CD4-positive, alpha-beta T cell treated with Interferon gamma for 1 hour (primary cell): ENCODE data around the gene ACTR2.
"Not testable (repeated sequence)": the region's sequence is repeated elsewhere in the genome, so short reads cannot be mapped to it uniquely, and the experiment has no call there.

ENCODE experiments used
- DNase-seq: peaks from one replicate; pipeline ENCODE4 v3.0.0-alpha.2; 2020

Gene ACTR2

DNA sequence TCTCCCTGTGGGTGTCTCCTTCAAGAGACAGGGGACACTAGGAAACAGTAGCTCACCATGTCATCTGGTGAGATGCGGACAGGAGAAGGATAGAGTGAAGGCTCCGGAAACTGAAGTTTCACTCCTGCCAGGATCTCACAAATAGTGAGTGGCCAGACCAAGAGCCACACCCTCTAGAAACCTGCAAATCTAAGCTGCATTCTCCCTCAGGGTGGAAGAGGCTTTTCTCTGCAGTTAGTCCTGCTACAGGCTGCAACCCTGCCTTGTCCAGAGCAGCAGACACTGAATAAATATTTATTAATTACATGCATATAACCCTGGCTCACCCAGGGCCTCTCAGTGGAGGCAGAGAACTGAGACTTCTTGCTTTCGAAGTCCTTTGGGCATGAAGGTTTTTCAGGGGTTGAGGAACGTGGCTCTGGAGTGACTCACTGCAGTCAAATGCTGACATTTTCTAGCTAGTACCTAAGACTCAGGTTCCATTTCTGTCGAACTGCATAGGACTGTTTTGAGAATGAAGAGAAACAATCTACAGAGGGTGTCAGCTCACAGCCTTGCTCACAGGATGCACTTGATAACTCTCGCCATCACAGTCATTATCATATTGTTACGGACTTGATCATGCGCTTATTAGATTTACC lies 87.3 kb downstream of the ACTR2 start:
- DNase-seq: no peak

DNA sequence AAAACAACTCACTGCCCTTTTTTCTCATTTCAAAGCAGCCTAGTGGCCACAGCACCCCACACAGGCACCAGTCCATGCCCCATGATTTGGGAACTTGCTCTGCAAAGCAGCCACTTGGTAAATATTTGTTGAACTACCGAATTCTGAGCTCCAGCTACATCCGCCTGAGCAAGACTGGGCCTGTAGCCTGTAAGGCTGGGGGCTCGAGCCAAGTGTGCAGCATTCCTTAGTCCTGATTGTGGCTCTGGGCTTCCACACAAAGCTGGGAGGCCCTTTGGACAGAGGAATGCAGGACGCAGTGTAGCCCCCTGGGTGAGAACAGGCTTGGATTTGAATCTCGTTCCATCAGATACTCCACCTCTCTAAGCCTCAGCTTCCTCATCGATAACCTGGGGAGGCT lies 88.4 kb downstream of the ACTR2 start:
- DNase-seq: no peak

DNA sequence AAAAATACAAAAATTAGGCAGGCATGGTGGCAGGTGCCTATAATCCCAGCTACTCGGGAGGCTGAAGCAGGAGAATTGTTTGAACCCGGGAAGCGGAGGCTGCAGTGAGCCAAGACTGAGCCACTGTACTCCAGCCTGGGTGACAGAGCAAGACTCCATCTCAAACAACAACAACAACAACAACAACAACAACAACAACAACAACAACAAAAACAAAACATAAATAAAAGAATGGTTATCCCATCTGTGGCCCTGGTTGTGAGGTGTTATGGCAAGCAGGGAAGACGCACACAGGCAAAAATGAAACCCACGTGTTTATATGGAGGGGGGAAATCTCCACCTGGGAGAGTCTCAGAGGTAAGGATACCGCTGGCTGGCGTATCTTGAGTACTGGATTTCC lies 89.7 kb downstream of the ACTR2 start:
- not testable (repeated sequence) for DNase-seq

DNA sequence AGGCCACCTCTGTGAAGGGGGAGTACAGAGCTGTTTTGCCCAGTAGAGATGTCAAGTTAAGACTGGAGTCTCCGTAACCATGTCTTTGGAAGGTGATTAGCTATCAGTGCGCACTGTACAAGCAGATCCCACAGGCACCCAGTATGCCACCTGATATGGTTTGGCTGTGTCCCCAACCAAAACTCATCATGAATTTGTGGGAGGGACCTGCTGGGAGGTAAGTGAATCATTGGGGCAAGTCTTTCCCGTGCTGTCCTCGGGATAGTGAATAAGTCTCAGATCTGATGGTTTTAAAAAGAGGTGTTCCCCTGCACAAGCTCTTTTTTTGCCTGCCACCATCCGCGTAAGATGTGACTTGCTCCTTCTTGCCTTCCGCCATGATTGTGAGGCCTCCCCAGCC lies 90.2 kb downstream of the ACTR2 start:
- no peak for DNase-seq

DNA sequence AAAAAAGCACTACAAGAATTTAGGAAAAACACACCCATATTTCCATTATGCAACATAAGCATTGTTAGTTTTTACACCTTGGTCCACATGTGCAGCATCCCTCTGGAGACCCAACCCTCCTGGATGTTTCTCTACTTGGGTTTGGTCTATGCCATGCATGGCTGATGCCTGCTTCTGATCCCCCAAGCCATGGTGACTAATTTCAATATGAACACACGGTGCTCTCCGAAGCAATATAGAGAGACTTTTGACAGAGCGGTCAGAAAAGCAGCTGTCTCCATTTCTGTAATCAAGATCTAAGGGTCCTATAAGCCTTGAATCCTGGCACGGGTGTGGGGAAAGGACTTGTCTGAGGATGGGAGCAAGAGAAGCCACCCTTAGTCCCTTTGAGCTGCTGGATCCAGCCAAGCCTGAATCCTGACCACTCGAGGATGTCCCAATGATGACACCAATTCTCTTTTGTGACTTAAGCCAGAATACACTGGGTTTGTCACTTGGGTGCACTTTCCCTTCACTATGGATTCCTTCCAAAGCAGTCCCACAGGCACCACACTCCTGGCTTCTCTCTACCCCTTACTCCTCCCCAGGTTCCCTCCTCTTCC lies 91.5 kb downstream of the ACTR2 start:
- no peak for DNase-seq

DNA sequence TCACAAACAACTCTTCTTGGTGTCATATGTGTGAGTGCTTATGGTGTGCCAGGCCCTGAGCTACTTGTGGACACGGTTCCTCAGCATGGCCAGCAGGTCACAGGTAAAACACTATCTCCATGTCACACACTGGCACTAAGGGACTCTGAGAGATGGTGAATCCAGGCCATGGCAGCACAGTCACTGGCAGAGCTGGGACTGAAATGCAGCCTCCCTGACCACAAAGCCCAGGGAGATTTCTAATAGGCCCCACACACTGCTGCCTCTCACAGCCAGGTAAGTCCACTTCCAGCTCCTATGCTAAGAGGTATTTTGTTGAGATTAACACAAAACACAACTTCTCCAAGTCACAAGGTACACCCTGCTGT lies 92.0 kb downstream of the ACTR2 start:
- DNase-seq: no peak

DNA sequence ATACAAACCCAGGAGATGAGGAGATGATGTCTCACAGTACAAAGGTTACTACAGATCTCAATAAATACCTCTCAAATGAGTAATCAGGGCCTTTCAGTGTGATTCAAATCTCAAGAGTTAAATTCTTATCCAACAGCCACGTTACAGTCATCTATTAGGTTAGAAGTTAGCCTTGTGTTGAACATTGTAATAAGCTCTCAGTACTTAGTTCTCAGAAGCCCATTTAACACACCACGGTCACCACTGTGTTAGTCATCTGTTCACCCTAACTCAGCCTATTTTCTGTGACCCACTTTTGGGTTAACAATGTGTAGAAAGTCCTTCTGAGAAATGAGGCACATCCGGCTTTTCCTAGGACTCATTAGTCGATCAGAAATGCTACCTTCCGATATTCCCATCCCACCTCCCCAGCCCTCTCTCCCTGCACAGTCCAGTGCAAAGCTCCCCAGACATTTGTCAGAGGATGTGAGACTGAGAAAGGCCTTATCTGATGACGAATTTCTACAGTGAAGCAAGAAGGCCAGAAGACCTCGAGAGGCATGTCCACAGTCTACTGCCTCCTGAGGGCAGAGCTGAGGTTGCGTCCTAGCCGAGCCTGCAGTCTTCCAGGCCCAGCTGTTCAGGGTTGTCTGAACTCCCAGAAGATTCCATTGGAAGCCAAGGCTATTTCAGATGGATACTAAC lies 92.6 kb downstream of the ACTR2 start:
- DNase-seq: no peak
